Measurements from ENCODE around the gene SBF1.
"Not testable (repeated sequence)": the region's sequence is repeated elsewhere in the genome, so short reads cannot be mapped to it uniquely, and the experiment has no call there.

The SBF1 gene

DNA sequence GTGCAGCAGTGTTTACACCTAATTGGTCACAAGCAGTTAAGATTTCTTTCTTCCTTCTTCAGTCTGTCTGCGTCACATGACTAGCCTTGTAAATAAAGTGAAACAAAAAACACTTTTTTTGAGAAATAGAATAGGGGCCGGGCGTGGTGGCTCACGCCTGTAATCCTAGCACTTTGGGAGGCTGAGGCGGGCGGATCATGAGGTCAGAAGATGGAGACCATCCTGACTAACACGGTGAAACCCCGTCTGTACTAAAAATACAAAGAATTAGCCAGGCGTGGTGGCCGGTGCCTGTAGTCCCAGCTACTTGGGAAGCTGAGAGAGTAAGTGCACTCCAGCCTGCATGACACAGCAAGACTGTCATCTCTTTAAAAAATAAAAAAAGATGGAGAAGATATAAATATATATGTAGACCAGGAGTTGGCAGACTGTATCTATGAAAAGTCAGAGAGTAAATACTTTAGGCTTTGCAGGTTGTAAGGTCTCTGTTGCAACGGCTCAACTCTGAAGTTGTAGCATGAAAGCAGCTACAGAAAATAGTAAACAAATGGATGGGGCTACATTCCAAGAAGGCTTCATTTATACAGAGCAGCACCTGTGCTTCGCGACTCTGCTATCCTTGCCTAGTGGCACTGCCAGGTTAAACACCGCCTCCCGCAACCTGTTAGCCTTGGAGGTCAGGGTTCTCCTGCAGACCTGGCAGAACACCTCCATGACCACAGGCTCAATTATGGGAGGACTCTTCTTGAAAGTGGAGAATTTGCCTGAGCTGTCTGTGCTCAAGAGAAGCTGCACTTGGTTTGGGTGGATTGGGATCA lies 75.8 kb downstream of the SBF1 start:
- no peak for DNase-seq (ENCODE audit: low spot score)

DNA sequence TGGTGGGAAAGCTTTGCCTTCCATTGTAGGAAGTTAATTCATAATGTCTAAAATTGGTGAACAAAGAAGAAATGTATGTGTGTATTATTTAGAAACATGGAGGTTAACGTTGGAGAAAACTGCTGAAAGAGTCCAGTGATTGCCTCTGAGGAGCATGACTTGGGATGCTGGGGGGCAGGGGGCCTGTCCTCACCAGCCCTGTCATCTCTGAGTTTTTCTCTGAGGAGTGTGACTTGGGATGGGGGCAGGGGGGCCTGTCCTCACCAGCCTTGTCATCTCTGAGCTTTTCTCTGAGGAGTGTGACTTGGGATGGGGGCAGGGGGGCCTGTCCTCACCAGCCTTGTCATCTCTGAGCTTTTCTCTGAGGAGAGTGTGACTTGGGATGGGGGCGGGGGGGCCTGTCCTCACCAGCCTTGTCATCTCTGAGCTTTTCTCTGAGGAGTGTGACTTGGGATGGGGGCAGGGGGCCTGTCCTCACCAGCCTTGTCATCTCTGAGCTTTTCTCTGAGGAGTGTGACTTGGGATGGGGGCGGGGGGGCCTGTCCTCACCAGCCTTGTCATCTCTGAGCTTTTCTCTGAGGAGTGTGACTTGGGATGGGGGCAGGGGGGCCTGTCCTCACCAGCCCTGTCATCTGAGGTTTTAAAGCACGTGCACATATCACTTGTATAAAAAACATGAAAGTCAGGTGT lies 77.3 kb downstream of the SBF1 start:
- DNase-seq (ENCODE audit: low spot score), result not testable (repeated sequence)

DNA sequence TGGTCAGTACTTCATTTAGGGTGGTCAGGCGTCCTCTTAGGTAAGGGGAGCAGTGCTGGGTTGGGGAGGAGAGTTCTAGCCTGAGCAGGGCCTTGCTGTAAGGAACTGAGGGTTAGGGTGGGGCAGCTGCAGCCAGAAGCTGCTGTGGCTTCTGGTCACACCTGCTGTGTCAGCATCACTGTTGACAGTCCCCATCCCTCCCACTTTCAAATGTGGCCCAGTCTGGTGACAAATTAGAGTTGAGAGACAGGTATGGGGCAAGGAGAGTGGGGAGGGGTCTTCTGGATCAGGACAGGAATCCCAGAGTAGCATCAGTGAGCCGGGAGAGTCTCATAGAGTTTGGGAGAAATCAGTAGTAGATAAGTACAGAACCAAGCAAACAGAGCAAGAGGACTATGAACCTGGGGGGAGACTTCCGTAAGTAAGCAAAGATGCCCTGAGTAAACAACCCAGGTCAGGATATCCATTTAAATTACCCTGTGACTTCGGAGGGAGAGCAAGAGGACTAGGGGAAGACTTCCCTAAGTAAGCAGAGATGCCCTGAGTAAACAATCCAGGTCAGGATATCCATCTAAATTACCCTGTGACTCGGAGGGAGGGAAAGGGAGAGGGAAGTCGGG lies 78.0 kb downstream of the SBF1 start:
- DNase-seq (ENCODE audit: low spot score), result no peak

All from kidney capillary endothelial cell (primary cell).